ENCODE measurements around the gene DDO. TPM values are rescaled to one million over a fixed set of nuclear protein-coding genes. Genes with fewer than 3 reads are reported as not detected.
"Not testable (repeated sequence)": the region's sequence is repeated elsewhere in the genome, so short reads cannot be mapped to it uniquely, and the experiment has no call there.

Gene DDO
- total RNA-seq, 1 donor, result 0.52 TPM

DNA sequence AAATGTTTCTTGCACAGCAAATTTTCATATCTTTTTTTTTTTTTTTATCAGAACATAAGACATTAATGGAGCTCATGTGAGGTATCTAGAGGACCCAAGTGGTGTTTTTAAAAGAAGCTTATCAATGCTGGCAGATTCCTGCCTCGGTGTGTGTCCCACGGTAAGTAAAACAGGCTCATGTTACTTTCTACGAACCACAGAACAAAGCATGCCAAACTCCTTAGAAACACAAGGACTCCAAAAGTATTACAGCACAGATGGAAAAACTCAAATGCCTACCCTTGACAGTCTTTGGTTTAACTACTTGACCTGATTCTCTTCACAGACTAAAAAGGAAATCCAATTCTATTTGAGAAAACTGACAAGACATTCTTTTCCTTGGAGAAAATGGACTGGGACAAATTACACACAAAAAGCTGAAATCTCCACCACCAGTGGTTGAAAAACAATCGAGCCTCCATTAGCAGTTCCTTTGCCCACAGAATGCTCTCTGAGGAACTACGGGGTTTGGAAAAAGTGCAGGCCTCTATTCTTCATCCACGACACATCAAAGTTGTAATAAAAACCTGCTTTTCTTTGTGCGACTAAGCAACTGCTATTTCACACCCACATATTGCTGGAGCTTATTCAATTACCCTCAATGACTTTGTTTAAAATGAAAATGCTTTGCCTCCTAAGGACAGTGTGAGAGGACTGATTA lies 62.7 kb downstream of the DDO start:
- no peak overlapping the region for H3K4me3 ChIP-seq (ENCODE audit: low read length)
- no peaks in the 10 kb centered on the region for H3K9me3 ChIP-seq (ENCODE audit: low read depth, low read length)
- peaks cover 7% of the 10 kb centered on the region for H3K4me1 ChIP-seq (ENCODE audit: insufficient read depth, low read length)
- H3K27me3 ChIP-seq (ENCODE audit: insufficient read depth, low read length), result peaks cover 13% of the 10 kb centered on the region

DNA sequence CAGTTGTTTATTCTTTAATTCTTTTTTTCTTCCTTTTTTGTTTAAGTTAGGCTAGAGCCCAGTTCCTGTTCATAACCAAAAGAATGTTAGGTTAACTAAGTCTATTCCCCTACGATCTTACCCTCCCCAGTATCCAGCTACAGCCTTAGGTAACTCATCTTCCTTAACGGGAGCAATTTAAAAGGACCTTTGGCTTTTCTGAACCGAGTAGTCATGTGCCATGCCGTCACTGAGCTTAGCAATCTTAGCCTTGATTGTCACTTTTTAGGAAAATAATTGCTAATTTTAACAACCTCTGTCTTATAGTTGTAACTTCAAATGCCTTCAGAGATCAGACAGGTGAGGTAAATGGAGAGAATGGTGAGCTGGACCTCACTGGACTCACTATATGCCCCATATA lies 63.4 kb downstream of the DDO start:
- peaks cover 6% of the 10 kb centered on the region for H3K27me3 ChIP-seq (ENCODE audit: insufficient read depth, low read length)
- peaks cover 3% of the 10 kb centered on the region for H3K4me1 ChIP-seq (ENCODE audit: insufficient read depth, low read length)
- no peaks in the 10 kb centered on the region for H3K9me3 ChIP-seq (ENCODE audit: low read depth, low read length)
- H3K4me3 ChIP-seq (ENCODE audit: low read length), result no peak overlapping the region

DNA sequence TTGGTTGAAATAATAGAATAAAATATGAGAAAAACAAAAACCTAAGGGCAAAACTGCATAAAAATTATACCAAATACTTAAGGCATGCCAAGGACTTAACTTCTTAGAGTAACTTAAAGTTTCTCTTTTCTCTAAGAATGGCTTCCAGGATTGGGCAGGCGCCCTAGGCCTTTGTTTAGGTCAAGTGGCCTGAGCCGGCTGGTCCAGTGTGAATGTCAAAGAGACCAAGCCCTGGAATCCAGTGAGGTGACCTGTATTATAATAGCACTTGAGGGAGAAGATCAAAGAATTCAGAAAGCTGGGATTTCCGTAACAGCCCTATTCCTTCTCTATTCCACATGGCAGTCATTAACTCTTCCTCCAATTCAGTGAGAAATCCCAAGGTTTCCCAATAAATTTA lies 63.8 kb downstream of the DDO start:
- H3K4me1 ChIP-seq (ENCODE audit: insufficient read depth, low read length), result no peaks in the 10 kb centered on the region
- H3K9me3 ChIP-seq (ENCODE audit: low read depth, low read length), result no peaks in the 10 kb centered on the region
- H3K27me3 ChIP-seq (ENCODE audit: insufficient read depth, low read length), result peaks cover 2% of the 10 kb centered on the region
- H3K4me3 ChIP-seq (ENCODE audit: low read length), result no peak overlapping the region

DNA sequence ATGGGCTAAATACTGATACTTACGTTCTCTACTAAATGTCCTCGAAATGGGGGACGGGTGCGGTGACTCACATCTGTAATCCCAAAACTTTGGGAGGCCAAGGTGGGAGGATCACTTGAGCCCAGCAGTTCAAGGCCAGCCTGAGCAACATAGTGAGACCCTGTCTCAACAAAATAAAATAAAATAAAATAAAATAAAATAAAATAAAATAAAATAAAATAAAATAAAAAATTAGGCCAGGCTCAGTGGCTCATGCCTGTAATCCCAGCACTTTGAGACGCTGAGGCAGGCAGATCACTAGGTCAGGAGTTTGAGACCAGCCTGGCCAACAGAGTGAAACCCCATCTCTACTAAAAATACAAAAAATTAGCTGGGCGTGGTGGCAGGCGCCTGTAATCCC lies 64.8 kb downstream of the DDO start:
- not testable (repeated sequence) for H3K4me3 ChIP-seq (ENCODE audit: low read length)

DNA sequence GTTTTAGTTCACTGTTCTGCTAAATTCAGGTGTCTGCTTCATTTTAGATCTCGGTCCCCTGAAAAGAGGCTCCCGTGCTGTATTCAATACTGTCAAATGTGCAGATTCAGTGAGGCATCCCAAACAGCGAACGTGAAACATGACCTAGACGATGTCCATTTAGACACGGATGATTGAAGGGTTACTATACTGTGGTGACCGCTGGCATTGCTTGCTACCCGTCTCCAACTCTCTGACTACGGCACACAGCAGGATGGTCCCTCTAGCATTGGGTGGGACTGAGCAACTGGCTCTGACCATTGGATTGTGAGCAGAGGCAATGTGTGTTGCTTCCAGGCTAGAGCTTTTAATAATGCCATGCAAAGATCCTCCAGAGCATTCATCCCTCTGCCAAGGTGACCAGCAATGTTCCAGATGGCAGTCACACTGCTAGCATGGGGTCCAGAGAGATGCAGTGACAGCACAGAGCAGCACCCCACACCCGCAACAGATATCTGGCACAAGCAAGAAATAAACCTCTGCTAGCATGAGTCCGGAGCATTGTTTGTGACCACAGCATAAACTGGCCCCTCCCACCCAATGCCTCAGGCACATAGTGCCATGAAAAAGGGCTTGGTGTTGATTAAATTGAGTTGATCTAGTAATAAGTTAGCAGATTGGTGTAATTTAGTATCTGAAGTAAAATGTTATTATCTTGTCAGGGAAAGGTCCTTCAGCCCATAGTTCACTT lies 66.2 kb downstream of the DDO start:
- Histone ChIP-seq H3K4me3 (ENCODE audit: low read length) (no peak overlapping the region), H3K4me1 (ENCODE audit: insufficient read depth, low read length) (no peaks in the 10 kb centered on the region), H3K9me3 (ENCODE audit: low read depth, low read length) (no peaks in the 10 kb centered on the region), H3K27me3 (ENCODE audit: insufficient read depth, low read length) (no peaks in the 10 kb centered on the region)

More for the DNA sequence above, 64.8 kb downstream of the DDO start:
- not testable (repeated sequence) for H3K4me1 ChIP-seq (ENCODE audit: insufficient read depth, low read length); H3K27me3 ChIP-seq (ENCODE audit: insufficient read depth, low read length); H3K9me3 ChIP-seq (ENCODE audit: low read depth, low read length)

DNA sequence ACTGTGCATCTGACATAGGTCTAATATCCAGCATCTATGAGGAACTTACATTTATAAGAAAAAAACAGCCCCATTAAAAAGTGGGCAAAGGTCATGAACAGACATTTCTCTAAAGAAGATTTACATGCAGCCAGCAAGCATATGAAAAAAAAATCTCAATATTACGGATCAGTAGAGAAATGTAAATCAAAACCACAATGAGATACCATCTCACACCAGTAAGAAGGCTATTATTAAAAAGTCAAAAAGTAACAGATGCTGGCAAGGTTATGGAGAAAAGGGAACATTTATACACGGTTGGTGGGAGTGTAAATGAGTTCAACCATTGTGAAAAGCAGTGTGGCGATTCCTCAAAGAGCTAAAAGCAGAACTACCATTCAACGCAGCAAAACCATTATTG lies 70.3 kb downstream of the DDO start:
- H3K4me3 ChIP-seq (ENCODE audit: low read length), result no peak overlapping the region
- no peaks in the 10 kb centered on the region for H3K9me3 ChIP-seq (ENCODE audit: low read depth, low read length)
- H3K4me1 ChIP-seq (ENCODE audit: insufficient read depth, low read length), result no peaks in the 10 kb centered on the region
- H3K27me3 ChIP-seq (ENCODE audit: insufficient read depth, low read length), result no peaks in the 10 kb centered on the region

DNA sequence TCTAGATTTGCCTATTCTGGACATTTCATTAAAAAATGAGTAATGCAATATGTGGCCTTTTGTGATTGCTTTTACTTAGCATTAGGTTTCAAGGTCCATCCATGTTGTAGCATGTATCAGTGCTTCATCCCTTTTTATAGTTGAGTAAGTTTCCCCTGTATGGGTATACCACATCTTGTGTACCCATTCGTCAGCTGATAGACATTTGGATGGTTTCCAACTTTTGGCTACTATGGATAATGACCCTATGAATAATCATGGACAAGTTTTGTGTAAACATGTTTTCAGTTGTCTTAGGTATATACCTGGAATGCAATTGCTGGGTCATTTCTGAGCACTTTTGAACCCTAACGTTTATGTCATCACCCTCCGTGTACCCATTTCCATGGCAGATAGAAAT lies 72.6 kb downstream of the DDO start:
- H3K27me3 ChIP-seq (ENCODE audit: insufficient read depth, low read length), result no peaks in the 10 kb centered on the region
- H3K4me1 ChIP-seq (ENCODE audit: insufficient read depth, low read length), result no peaks in the 10 kb centered on the region
- H3K9me3 ChIP-seq (ENCODE audit: low read depth, low read length), result no peaks in the 10 kb centered on the region
- H3K4me3 ChIP-seq (ENCODE audit: low read length), result no peak overlapping the region

Other genes starting within 250 kb of the DDO start
- gene WASF1, start 235.9 kb downstream of the DDO start, total RNA-seq, result 2.8 TPM
- 63.3 TPM for gene CDC40, start 235.1 kb downstream of the DDO start, total RNA-seq
- gene METTL24, start 57.2 kb downstream of the DDO start, total RNA-seq, result 0.10 TPM
- not detected for gene SLC22A16, start 61.0 kb upstream of the DDO start, total RNA-seq

Measured in mononuclear cell (primary cell).